ENCODE data around the gene THSD8.

The THSD8 gene

GRCh38 chr19:12778017-12778904, 23.6 kb upstream of the THSD8 start:
- peak overlapping the region; percentile 39 to 60 (median 53) for H3K4me3 ChIP-seq
- H3K27ac ChIP-seq = peak overlapping the region; percentile 71 to 99 (median 96)

DNA sequence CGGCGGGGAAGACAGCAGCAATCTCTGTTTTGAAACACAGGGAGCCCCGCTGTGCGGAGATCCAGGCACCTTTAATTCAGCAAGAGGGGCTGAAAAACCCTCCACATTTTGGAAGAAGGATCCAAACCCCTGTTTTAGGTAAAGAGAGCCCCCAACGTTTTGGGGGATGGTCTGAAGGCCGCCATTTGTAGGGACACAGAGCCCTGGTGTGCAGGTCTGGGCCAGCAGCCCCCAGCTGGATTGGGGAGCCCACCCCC, 23.0 kb upstream of the THSD8 start:
- H3K27ac ChIP-seq = peak overlapping the region; percentile 71 to 99 (median 96)
- peak overlapping the region; percentile 39 to 60 (median 53) for H3K4me3 ChIP-seq

GRCh38 chr19:12779162-12779993, 22.5 kb upstream of the THSD8 start:
- Histone ChIP-seq H3K27ac (peak overlapping the region; percentile 71 to 99 (median 96)), H3K4me3 (peak overlapping the region; percentile 39 to 60 (median 53))

DNA sequence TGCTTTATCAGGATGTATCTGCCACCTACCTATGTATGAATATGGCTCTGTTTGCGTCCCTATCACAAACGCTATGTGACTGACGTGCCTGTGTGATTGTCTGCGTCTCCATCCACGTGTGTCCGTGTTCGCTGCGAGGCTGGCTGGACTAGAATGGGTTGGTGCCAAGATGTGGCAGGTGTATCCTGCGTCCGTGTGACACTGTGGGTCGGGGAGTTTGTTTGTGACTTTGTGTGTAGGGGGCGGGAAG, 19.8 kb upstream of the THSD8 start:
- Histone ChIP-seq H3K4me3 (peak overlapping the region; percentile 29 to 48 (median 39)), H3K27ac (peak overlapping the region; percentile 79 to 100 (median 98))

DNA sequence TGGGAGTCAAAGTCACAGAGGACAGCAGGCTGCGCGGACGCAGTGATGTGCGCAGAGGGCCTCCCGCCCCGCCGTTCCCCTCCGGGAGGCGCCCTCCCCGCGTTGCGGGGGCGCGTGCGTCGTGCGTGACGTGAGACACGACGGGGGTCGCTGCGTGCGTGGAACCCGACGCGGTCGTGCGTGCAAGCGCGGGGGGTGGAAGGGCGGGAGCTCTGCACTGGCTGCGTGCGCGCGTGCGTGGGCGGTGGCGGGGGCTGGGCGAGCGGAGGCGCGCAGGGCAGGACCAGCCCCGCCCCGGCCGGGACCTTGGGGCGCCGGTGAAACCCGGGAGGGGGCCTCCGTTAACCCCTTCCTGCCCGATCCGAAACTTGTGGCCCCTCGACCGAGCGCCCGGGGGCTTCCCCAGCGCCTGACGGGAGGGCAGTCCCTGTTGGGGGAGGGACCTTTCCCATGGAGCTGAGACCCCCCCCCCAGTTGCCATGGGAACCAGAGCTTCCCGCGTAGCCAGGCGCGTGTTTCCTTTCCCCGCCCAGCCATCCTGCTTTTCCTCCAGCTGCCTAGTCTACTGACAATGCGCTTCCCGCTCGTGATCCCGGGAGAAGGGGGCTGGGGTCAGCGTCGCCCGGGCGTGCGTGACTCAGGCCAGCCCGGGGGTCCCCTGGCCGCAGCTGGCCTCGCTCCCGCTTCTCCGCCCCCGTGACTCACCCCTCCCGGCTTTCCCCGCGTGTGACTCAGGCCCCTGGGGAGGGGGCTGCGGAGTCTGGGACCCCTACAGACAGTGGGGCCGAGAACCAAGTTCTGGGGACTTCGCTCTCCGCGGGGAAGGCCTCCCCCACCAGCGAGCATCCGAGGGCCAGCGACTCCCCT, 19.2 kb upstream of the THSD8 start:
- Histone ChIP-seq H3K27ac (peak overlapping the region; percentile 79 to 100 (median 98)), H3K4me3 (peak overlapping the region; percentile 29 to 48 (median 39))

DNA sequence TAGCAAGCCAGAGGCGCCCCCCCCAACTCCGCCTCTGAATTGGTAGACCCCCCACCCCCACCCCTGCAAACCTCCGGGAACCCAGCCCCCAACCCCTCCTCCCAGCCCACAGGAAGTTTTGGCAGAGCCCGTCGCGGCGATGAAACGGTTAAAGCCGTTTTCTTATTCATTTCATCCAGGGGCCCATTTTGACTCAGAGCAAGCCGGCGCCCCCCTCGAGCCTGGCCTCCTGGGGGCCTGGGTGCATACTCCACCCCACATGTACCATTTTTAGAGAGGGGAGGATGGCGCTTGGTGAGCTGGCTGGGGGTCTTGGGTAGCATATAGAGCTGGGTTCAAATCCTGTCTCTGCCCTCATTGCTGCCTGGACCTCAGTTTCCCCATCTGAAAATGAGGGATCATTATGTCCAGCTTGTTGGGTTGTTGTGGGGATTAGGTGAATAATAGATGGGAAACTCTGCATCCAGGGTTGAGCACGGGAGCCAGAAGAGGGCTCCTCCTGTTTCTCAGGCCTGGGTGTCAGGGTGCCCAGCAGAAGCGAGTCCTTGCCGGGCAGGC, 18.5 kb upstream of the THSD8 start:
- Histone ChIP-seq H3K4me3 (peak overlapping the region; percentile 29 to 48 (median 39)), H3K27ac (peak overlapping the region; percentile 79 to 100 (median 98))

DNA sequence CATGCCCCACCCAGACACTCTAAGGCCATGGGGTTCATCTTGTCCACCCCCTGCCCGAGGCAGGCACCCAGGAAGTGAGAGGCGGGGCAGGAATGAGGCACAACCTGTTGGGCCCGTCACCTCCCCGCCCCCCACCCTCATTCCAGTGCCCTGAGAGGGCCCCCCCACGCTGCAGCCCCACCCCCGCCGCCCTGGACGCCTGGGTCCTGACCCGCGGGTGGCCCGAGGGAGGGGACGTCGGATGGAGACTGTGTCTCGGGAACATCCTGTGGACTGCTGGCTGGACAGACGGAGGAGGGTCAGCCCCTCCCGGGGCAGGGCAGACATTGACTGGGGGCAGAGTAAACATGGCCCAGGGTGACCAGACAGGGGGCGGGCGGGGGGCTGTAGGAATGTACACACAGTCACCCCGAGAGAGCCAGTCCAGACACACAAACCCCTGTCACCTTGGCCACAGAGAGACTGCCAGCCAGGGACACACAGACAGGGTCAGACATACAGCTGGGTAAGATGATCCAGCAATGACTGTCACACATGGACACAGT, 17.9 kb upstream of the THSD8 start:
- peak overlapping the region; percentile 79 to 100 (median 98) for H3K27ac ChIP-seq
- peak overlapping the region in 3 of 7 experiments; percentile 39 to 40 (median 39) for H3K4me3 ChIP-seq

GRCh38 chr19:12784394-12784870, 17.4 kb upstream of the THSD8 start:
- Histone ChIP-seq H3K4me3 (peak overlapping the region in 3 of 7 experiments; percentile 0 to 39 (median 1)), H3K27ac (peak overlapping the region; percentile 79 to 100 (median 98))

DNA sequence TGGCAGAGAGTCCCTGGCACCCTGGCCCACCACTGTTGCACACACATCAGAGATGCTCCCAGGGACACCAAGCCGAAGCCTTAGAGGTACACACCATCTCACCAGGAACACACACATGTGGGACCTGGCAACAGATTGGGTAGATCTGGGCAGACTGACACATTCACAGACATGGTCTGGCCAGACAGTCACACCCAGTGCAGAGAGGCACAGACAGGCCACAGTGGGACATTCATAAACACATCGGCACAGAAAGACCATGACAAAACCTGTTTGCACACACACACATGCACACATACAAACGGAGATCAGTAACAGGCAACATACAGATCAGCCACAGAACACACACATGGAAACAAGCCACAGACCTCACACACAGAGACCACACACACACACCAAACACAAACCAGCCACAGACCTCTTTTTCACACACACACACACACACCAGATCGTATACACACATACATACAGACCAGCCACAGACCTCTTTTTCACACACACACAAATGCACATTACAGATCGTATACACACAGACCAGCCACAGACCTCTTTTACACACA, 16.9 kb upstream of the THSD8 start:
- Histone ChIP-seq H3K4me3 (peak overlapping the region in 1 of 7 experiments; percentile 0), H3K27ac (peak overlapping the region in 20 of 21 experiments; percentile 95 to 100 (median 98))

DNA sequence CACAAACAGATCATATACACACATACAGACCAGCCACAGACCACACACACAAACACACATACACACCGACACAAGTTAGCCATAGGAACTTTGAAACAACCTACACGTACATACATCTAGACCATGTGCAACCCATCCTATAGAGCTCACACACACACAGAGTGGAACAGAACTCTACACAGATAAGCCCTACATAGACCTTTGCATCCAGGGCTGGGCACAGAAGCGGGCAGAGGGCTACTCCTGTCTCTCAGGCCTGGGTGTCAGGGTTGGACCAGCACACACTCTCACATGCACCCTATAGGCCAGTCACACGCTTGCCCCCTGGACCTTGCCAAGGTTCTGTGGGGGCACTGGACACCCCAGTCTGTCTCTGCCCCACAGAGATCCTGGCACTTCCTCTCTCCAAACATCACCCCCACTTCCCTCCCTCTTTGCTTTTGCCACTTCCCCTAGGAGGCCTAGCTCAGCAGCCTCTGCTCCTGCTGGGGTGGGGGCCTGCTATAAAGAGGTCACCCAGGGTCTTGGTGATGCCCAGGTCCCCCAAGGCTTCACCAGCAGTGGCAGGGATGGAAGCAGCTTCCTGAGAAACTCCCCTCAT, 16.3 kb upstream of the THSD8 start:
- Histone ChIP-seq H3K4me3 (peak overlapping the region in 1 of 7 experiments; percentile 1), H3K27ac (peak overlapping the region; percentile 67 to 100 (median 98))

DNA sequence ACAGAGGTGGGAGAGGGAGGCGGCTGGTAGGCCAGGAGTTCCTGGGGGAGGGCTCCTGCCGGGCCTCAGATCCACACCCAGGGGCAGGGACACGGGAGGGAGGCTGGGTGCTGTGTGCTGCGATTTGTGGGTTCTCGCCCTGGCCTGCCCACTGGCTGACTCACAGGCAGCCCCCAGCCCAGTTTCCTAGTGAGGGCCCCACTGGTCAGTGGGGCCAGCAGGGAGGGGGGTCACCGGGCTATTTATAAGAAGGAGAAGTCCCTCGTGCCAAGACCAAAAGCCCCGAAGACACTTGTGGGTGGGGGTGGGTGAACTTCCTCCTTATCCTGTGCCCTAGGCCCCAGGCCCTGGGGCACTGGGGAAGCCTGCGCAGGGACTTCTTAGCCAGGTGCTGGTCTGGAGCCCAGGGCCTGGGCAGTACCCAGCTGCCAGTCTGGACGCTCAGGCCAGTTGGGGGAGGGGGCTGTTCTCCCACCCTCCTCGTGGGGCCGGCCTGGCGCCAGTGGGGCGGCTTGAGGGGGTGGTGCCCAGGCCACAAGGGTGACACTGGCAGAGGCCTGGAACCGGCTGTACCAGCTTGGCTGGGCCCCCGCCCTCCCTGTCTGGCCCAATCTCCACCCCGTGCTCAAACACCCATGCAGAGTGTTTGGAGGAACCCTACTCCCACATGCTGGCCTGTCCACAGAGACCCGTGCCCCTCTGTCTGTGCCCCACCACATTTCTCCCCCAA, 15.6 kb upstream of the THSD8 start:
- H3K27ac ChIP-seq = peak overlapping the region; percentile 67 to 100 (median 98)
- H3K4me3 ChIP-seq = peak overlapping the region in 1 of 7 experiments; percentile 1

DNA sequence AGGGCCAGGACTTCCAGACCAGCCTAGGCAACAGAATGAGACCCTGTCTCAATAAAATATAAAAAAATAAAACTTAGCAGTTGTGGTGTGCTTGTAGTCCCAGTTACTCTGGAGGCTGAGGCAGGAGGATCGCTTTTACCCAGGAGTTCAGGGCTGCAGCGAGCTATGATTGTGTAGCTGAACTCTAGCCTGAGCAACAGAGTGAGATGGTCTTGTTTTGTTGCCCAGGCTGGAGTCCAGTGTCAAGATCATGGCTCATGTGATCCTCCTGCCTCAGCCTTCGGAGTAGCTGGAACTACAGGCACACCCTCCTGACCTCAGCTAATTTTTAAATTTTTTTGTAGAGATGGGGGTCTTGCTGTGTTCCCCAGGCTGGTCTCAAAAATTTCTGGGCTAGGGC, 14.9 kb upstream of the THSD8 start:
- Histone ChIP-seq H3K27ac (peak overlapping the region; percentile 67 to 100 (median 98)), H3K4me3 (no peak overlapping the region)

- no peak overlapping the region for H3K4me3 ChIP-seq
- peak overlapping the region in 20 of 21 experiments; percentile 95 to 100 (median 98) for H3K27ac ChIP-seq
These were observed 14.4 kb upstream of the THSD8 start for GRCh38 chr19:12787458-12787857.

- peak overlapping the region in 6 of 7 experiments; percentile 57 to 97 (median 85) for H3K4me3 ChIP-seq
These were observed 13.7 kb upstream of the THSD8 start for GRCh38 chr19:12788042-12788681.

GRCh38 chr19:12788682-12789097, 13.2 kb upstream of the THSD8 start:
- Histone ChIP-seq H3K4me3 (peak overlapping the region; percentile 57 to 98 (median 86)), H3K27ac (peak overlapping the region; percentile 89 to 100 (median 98))

More at GRCh38 chr19:12788042-12788681, 13.7 kb upstream of the THSD8 start:
- peak overlapping the region; percentile 89 to 100 (median 98) for H3K27ac ChIP-seq

- Histone ChIP-seq H3K27ac (peak overlapping the region; percentile 89 to 100 (median 98)), H3K4me3 (peak overlapping the region; percentile 57 to 98 (median 86))
These were observed 12.6 kb upstream of the THSD8 start for GRCh38 chr19:12789098-12789903.
